ENCODE measurements around the gene SIVA1.

Gene SIVA1, protein sequence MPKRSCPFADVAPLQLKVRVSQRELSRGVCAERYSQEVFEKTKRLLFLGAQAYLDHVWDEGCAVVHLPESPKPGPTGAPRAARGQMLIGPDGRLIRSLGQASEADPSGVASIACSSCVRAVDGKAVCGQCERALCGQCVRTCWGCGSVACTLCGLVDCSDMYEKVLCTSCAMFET

DNA sequence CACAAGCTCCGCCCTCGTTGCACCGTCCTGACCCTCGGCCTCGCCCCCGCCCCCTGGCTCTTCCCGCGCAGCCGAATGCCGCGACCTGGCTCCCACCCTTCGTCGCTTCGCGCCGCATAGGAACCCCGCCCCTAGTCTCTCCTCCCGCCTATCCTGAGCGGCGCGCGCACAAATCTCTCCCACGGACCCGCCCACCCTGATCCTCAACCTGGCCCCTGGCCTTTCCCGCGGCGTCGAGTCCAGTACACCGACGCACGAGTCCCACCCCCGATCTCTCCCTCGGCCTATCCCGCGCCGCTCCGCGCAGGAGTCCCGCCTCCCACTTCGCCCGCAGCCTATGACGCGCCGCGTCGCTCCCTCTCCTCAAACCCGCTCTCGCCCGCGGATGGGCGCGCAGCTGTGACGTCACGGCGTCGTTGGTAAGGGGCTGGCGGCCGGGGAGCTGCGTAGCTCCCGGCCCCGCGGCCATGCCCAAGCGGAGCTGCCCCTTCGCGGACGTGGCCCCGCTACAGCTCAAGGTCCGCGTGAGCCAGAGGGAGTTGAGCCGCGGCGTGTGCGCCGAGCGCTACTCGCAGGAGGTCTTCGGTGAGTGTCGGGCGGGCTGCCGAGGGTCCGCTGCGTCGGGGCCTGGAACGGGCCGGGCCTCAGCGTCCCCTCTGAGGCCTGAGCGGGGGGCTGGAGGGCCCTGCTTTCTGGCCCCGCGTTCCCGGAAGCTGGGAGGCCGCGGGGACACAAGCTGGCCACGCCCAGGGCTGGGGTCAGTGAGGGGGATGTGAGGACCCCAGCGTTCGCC, at the start of gene SIVA1:
TSS of gene SIVA1 (plus strand) at position 413 of the 793 bp plus-strand sequence. CDS start at position 468, 55 bp downstream.
- DNase-seq (ENCODE audit: insufficient read length, low spot score) (peak; percentile 99), FAIRE-seq (peak; percentile 99)

DNA sequence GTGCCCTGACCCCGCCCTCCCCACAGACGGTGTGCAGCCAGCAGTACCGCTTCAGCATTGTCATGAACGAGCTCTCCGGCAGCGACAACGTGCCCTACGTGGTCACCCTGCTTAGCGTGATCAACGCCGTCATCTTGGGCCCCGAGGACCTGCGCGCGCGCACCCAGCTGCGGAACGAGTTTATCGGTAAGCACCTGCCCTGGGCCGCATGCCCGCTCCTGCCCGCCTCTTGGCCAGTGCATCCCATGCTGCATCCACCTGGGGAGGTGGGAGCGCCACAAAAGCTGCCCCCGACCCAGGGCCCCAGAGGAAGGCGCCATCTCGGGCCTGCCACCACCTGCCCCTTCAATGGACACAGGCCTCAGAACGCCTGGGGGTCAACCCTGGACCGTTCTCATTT, 49.7 kb upstream of the SIVA1 start:
- no peak for DNase-seq (ENCODE audit: insufficient read length, low spot score)
- no peak for FAIRE-seq

- FAIRE-seq (no peak), DNase-seq (ENCODE audit: insufficient read length, low spot score) (no peak)
Measured at GRCh38 chr14:104704252-104704651, 48.7 kb upstream of the SIVA1 start.

DNA sequence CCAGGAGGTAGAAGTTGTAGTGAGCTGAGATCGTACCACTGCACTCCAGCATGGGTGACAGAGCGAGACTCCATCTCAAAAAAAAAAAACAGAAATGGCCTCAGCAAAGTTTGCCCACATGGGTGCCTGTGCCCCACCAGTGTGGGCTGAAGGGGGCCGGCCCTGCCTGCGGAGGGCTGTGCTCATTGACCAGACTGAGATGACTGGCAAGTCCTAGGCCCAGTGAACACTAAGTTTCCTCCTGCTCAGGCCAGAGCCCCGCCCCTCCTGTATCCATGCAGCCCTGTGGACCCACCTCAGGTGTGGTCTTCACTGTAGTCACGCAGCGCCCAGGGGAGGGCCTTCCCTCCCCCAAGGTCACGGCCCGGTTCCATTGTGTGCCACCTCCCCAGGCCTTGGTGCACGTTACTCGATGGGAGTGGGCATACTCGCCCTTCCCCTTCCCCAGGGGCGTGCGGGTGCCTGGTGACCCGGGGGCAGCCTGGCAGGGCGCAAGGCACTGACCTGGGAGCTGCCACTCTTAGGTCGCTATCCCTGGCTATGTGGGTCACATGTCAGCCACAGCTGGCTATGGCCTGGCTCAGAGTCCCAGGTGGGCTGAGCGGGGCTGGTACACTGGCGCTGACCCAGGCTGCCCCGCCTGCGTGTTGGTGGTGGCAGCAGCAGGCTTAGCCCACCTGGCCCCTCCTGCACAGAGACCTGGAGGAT, 47.5 kb upstream of the SIVA1 start:
- FAIRE-seq (no peak), DNase-seq (ENCODE audit: insufficient read length, low spot score) (no peak)

GRCh38 chr14:104706733-104707607, 46.0 kb upstream of the SIVA1 start:
- no peak for DNase-seq (ENCODE audit: insufficient read length, low spot score)

GRCh38 chr14:104707608-104708595, 45.0 kb upstream of the SIVA1 start:
- DNase-seq (ENCODE audit: insufficient read length, low spot score) (no peak), FAIRE-seq (no peak)

More at GRCh38 chr14:104706733-104707607, 46.0 kb upstream of the SIVA1 start:
- FAIRE-seq, result no peak

- DNase-seq (ENCODE audit: insufficient read length, low spot score), result peak; percentile 87
Measured at GRCh38 chr14:104708606-104709268, 44.2 kb upstream of the SIVA1 start.

DNA sequence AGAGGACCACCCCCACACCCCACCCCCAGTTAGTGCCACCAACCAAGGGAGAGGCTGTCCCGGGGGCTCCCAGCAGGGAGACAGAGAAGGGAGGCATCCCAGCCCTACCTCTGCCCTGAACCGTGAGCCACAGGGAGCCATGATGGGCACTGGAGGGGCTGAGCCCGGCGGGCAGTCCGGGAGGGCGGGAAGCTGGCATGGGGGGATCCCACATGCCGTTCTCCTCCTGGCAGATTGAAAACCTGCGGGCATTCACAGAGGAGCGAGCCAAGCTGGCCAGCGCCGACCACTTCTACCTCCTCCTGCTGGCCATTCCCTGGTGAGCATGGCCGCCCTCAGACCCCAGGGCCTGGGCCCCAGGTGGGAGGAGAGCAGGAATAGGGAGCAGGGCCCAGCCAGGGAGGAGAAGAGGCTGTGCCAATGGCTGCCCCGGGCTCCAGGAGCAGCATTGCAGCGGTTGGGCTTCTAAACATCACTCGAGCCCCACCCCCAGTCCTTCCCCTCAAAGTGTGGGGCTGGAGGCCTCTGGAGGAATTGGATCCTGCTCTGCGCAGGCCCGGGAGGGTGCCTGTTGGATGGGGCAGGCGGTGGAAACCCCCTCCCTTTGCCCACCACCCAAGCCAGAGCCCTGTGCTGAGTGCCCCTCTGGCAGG, 43.4 kb upstream of the SIVA1 start:
- DNase-seq (ENCODE audit: insufficient read length, low spot score) (no peak), FAIRE-seq (no peak)

More at GRCh38 chr14:104708606-104709268, 44.2 kb upstream of the SIVA1 start:
- peak; percentile 98 for FAIRE-seq

GRCh38 chr14:104710071-104710735, 42.7 kb upstream of the SIVA1 start:
- DNase-seq (ENCODE audit: insufficient read length, low spot score) (no peak), FAIRE-seq (peak; percentile 86)

- DNase-seq (ENCODE audit: insufficient read length, low spot score), result no peak
- FAIRE-seq, result no peak
Measured at GRCh38 chr14:104712881-104713734, 39.8 kb upstream of the SIVA1 start.

GRCh38 chr14:104714066-104714465, 38.9 kb upstream of the SIVA1 start:
- no peak for FAIRE-seq
- DNase-seq (ENCODE audit: insufficient read length, low spot score), result no peak

DNA sequence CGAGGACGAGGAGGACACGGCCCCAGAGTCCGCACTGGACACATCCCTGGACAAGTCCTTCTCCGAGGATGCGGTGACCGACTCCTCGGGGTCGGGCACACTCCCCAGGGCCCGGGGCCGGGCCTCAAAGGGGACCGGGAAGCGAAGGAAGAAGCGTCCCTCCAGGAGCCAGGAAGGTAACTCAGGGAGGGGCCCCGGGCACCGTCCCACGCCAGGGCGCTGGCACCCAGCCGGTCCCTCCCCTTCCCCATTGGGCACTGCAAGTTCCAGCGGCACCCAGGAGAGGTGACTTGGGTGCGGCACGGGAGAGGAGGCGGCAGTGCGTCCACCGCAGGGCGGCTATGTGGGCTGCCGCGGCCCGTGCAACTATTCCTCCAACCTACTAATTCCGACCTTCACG, 38.3 kb upstream of the SIVA1 start:
- no peak for FAIRE-seq
- DNase-seq (ENCODE audit: insufficient read length, low spot score), result no peak

- DNase-seq (ENCODE audit: insufficient read length, low spot score), result no peak
- FAIRE-seq, result no peak
Measured at GRCh38 chr14:104715416-104715815, 37.5 kb upstream of the SIVA1 start.

GRCh38 chr14:104715871-104716270, 37.1 kb upstream of the SIVA1 start:
- no peak for FAIRE-seq
- DNase-seq (ENCODE audit: insufficient read length, low spot score), result no peak

DNA sequence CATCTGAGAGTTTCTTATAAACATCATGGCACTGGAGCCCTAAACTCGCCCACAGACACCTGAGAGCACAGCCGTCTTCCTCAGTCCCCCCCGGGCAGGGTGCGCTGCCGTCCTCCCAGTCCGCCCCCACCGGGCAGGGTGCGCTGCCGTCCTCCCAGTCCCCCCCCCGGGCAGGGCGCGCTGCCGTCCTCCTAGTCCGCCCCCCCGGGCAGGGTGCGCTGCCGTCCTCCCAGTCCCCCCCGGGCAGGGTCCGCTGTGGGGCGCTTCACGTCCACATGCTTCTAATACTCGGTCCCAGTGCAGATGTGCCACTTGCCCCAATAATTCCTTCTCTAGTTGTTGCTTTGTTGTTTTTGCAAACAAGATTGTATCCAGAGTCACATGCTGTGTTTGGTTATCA, 35.8 kb upstream of the SIVA1 start:
- DNase-seq (ENCODE audit: insufficient read length, low spot score) (no peak), FAIRE-seq (no peak)

GRCh38 chr14:104717646-104718045, 35.3 kb upstream of the SIVA1 start:
- FAIRE-seq, result no peak
- no peak for DNase-seq (ENCODE audit: insufficient read length, low spot score)

DNA sequence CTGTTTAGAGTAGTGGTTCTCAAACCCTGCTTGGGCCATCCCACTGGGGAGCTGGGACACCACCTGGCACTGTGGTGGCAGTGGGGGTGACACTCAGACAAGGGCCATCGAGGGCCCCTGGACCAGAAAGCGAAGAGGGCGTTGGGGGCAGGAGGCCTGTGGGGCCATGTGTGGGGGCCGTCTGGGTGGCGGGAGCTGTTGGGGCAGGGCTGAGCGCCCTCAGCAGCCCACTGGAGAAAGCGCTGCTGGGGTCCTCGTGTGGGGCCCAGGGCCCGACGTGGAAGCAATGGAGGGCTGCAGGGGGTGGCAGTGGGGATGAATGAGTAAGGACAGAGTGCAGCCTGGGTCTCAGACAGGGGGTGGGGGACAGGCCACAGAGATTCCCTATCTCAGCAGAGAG, 34.8 kb upstream of the SIVA1 start:
- no peak for FAIRE-seq
- no peak for DNase-seq (ENCODE audit: insufficient read length, low spot score)

Measured in HTR-8/SVneo (cell line).